ENCODE measurements around the gene EN2.

Gene EN2

GRCh38 chr7:155508376-155509358 lies 50.7 kb downstream of the EN2 start:
- no peak for DNase-seq (ENCODE audit: low read depth, low spot score)

GRCh38 chr7:155509359-155509724 lies 51.4 kb downstream of the EN2 start:
- no peak for DNase-seq (ENCODE audit: low read depth, low spot score)

GRCh38 chr7:155509725-155510551 lies 52.0 kb downstream of the EN2 start:
- peak; percentile 17 for DNase-seq (ENCODE audit: low read depth, low spot score)

GRCh38 chr7:155510975-155511701 lies 53.2 kb downstream of the EN2 start:
- no peak for DNase-seq (ENCODE audit: low read depth, low spot score)

- DNase-seq (ENCODE audit: low read depth, low spot score), result no peak
These were observed 53.7 kb downstream of the EN2 start for GRCh38 chr7:155511702-155511996.

- no peak for DNase-seq (ENCODE audit: low read depth, low spot score)
These were observed 54.4 kb downstream of the EN2 start for GRCh38 chr7:155512246-155512887.

GRCh38 chr7:155513543-155514285 lies 55.8 kb downstream of the EN2 start:
- no peak for DNase-seq (ENCODE audit: low read depth, low spot score)

GRCh38 chr7:155514296-155514695 lies 56.4 kb downstream of the EN2 start:
- no peak for DNase-seq (ENCODE audit: low read depth, low spot score)

Data from astrocyte of the hippocampus (primary cell).